Keratinocyte (primary cell): ENCODE results near the gene TAGLN2. TPM values are rescaled to one million over a fixed set of nuclear protein-coding genes. Genes with fewer than 3 reads are reported as not detected.
A peak's percentile ranks its signal among the peaks of the same experiment; 100 is the strongest.

ENCODE experiments used
- DNase-seq: peaks from one replicate; pipeline ENCODE4 v3.0.0-alpha.2; 2011; ENCODE audit warnings: low read depth, missing footprints, low spot score
- FAIRE-seq: peaks from 2 replicates; lab custom pipeline; 2011; peaks lifted over from hg19 to GRCh38; lab: Jason Lieb, UNC
- H2AFZ ChIP-seq: 2 replicates; pipeline ENCODE4 v1.6.0; 2012; ENCODE audit warnings: low read length, control low read depth, inconsistent platforms; ENCODE audit not compliant: control insufficient read depth
- H3K27ac ChIP-seq: 2 replicates; pipeline ENCODE4 v1.5.1; 2011; ENCODE audit warnings: low read length; ENCODE audit not compliant: control insufficient read depth, insufficient read depth
- H3K27me3 ChIP-seq: 3 replicates; pipeline ENCODE4 v1.6.0; 2011; ENCODE audit warnings: low read length; ENCODE audit not compliant: control insufficient read depth, insufficient read depth; ENCODE audit errors: extremely low read depth
- H3K36me3 ChIP-seq, 2 experiments: 2 replicates in 1 of 2; 3 replicates in 1 of 2; pipeline ENCODE4 v1.5.1; 2011; ENCODE audit warnings: low read length in 2 of 2, mild to moderate bottlenecking in 1 of 2; ENCODE audit not compliant: control insufficient read depth in 2 of 2, insufficient read depth in 2 of 2; ENCODE audit errors: extremely low read depth in 1 of 2
- H3K4me1 ChIP-seq: 3 replicates; pipeline ENCODE4 v1.5.1; 2011; ENCODE audit warnings: low read length; ENCODE audit not compliant: control insufficient read depth, insufficient read depth; ENCODE audit errors: extremely low read depth
- H3K4me2 ChIP-seq: 3 replicates; pipeline ENCODE4 v1.6.0; 2011; ENCODE audit warnings: low read depth, low read length; ENCODE audit not compliant: control insufficient read depth, insufficient read depth; ENCODE audit errors: extremely low read depth
- H3K4me3 ChIP-seq, 3 experiments: fragments of 200-600 bp in 1 of 3; sonication (generic) in 1 of 3; 2 replicates in 2 of 3; 3 replicates in 1 of 3; pipeline ENCODE4 v1.5.1; 2011 to 2016; ENCODE audit warnings: low read length in 3 of 3, mild to moderate bottlenecking in 3 of 3, control low read depth in 2 of 3, inconsistent platforms in 1 of 3, low read depth in 1 of 3, mixed read lengths in 1 of 3, mixed run types in 1 of 3, moderate library complexity in 1 of 3; ENCODE audit not compliant: control insufficient read depth in 2 of 3, insufficient read depth in 2 of 3; ENCODE audit errors: extremely low read depth in 1 of 3
- H3K79me2 ChIP-seq: 2 replicates; pipeline ENCODE4 v1.6.0; 2012; ENCODE audit warnings: low read length; ENCODE audit not compliant: control insufficient read depth, insufficient read depth
- H3K9ac ChIP-seq: 3 replicates; pipeline ENCODE4 v1.6.0; 2011; ENCODE audit warnings: low read length; ENCODE audit not compliant: control insufficient read depth, insufficient read depth; ENCODE audit errors: extremely low read depth
- H3K9me1 ChIP-seq: 3 replicates; pipeline ENCODE4 v1.6.0; 2011; ENCODE audit warnings: low read length; ENCODE audit not compliant: control insufficient read depth, insufficient read depth; ENCODE audit errors: extremely low read depth
- H3K9me3 ChIP-seq: 2 replicates; pipeline ENCODE4 v1.5.1; 2012; ENCODE audit warnings: low read depth, low read length; ENCODE audit not compliant: control insufficient read depth
- H4K20me1 ChIP-seq: 3 replicates; pipeline ENCODE4 v1.6.0; 2011; ENCODE audit warnings: low read length; ENCODE audit not compliant: control insufficient read depth, insufficient read depth; ENCODE audit errors: extremely low read depth
- CTCF ChIP-seq, 3 experiments: IDR thresholded peaks in 1 of 3; conservative IDR thresholded peaks in 1 of 3; optimal IDR thresholded peaks in 1 of 3; 2 replicates in 2 of 3; 3 replicates in 1 of 3; pipeline versions ENCODE3 to v1.5.1; 2011; ENCODE audit warnings: low read length in 3 of 3, mild to moderate bottlenecking in 3 of 3, moderate library complexity in 2 of 3, control low read depth in 1 of 3, inconsistent platforms in 1 of 3; ENCODE audit not compliant: insufficient read depth in 2 of 3; ENCODE audit errors: extremely low read depth in 1 of 3
- EZH2 ChIP-seq: IDR thresholded peaks from one replicate; pipeline ENCODE4 v1.6.1; 2012; ENCODE audit warnings: inconsistent platforms, mild to moderate bottlenecking, low read length, moderate library complexity
- dilution Hi-C: fragments of 300-500 bp; cut with MboI; formaldehyde crosslinking; loops from one replicate; pipeline ENCODE4 v1.7.0; 2020; ENCODE audit warnings: low sequenced_read_pairs; ENCODE audit not compliant: extremely low pct_ligation_motif_present
- polyA plus RNA-seq, 5 experiments: library from polyadenylated mRNA; depleted of rRNA in 3 of 5; stranded (reverse) in 3 of 5; stranded (forward) in 1 of 5; unstranded in 1 of 5; fragments of >200 nt; gene quantifications; 1 replicate in 1 of 5; 2 replicates in 3 of 5; 3 replicates in 1 of 5; pipeline versions ENCODE4 v1.2.1 to v1.2.3, GENCODE V29; 2011 to 2012; ENCODE audit warnings: missing spikeins in 2 of 5, low read depth in 1 of 5, low replicate concordance in 1 of 5

TAGLN2 gene
- polyA plus RNA-seq, 1 donor (not counting 4 experiments of a cell fraction or from before 2014, with no cell fraction given), result 709 TPM

GRCh38 chr1:159973350-159973940 lies 48.1 kb upstream of the TAGLN2 start:
- Histone ChIP-seq H3K27me3 (no peaks in the 10 kb centered on the region), H3K27ac (no peak overlapping the region), H3K4me1 (no peaks in the 10 kb centered on the region), H2AFZ (no peak overlapping the region), H3K9ac (no peak overlapping the region), H3K9me1 (peaks cover 5% of the 10 kb centered on the region), H3K36me3 (peaks cover 28 to 34% of the 10 kb centered on the region in 2 experiments), H3K9me3 (no peaks in the 10 kb centered on the region), H4K20me1 (peaks cover 8% of the 10 kb centered on the region), H3K4me3 (no peak overlapping the region), H3K79me2 (peaks cover 30% of the 10 kb centered on the region), H3K4me2 (no peak overlapping the region)
- peak; percentile 41 for FAIRE-seq
- dilution Hi-C loops, result no loop called here
- DNase-seq, result no peak
- TF ChIP-seq EZH2 (no peak), CTCF (optimal IDR thresholded peaks at IDR 0.05 in 1 of 3, IDR thresholded peaks at IDR 0.05 in 1 of 3, conservative IDR thresholded peaks at IDR 0.05 in 1 of 3; ENCODE audit: extremely low read depth in 1 of 3, insufficient read depth in 2 of 3, low read length in 3 of 3) (no peak)

GRCh38 chr1:159972443-159973205 lies 47.3 kb upstream of the TAGLN2 start:
- TF ChIP-seq CTCF (optimal IDR thresholded peaks at IDR 0.05 in 1 of 3, IDR thresholded peaks at IDR 0.05 in 1 of 3, conservative IDR thresholded peaks at IDR 0.05 in 1 of 3; ENCODE audit: extremely low read depth in 1 of 3, insufficient read depth in 2 of 3, low read length in 3 of 3), result no peak
- TF ChIP-seq EZH2, result no peak
- Histone ChIP-seq H3K9me3 (no peaks in the 10 kb centered on the region), H3K4me3 (no peak overlapping the region), H3K79me2 (peaks cover 37% of the 10 kb centered on the region), H3K27me3 (no peaks in the 10 kb centered on the region), H3K4me2 (no peak overlapping the region), H3K4me1 (no peaks in the 10 kb centered on the region), H4K20me1 (peaks cover 11% of the 10 kb centered on the region), H3K36me3 (peaks cover 21 to 30% of the 10 kb centered on the region in 2 experiments), H3K9ac (no peak overlapping the region), H2AFZ (no peak overlapping the region), H3K9me1 (peaks cover 3% of the 10 kb centered on the region), H3K27ac (no peak overlapping the region)
- dilution Hi-C loops, result no loop called here
- FAIRE-seq (no peak), DNase-seq (no peak)
